IPS-18a (cell line): ENCODE results near the gene HCRT.

Experiments
- H3K27ac ChIP-seq: one replicate; pipeline ENCODE4 v1.5.1; 2013; ENCODE audit warnings: low read length
- H3K27me3 ChIP-seq: one replicate; pipeline ENCODE4 v1.6.1; 2013; ENCODE audit warnings: mild to moderate bottlenecking, low read length; ENCODE audit not compliant: control insufficient read depth, insufficient read depth
- H3K36me3 ChIP-seq: one replicate; pipeline ENCODE4 v1.6.1; 2013; ENCODE audit warnings: low read depth, low read length; ENCODE audit not compliant: control insufficient read depth
- H3K4me1 ChIP-seq: one replicate; pipeline ENCODE4 v1.6.1; 2013; ENCODE audit warnings: low read depth, low read length; ENCODE audit not compliant: control insufficient read depth
- H3K4me3 ChIP-seq: one replicate; pipeline ENCODE4 v1.5.1; 2013; ENCODE audit warnings: low read length
- H3K9ac ChIP-seq: one replicate; pipeline ENCODE4 v1.6.1; 2013; ENCODE audit warnings: mild to moderate bottlenecking, low read length, moderate library complexity
- H3K9me3 ChIP-seq: one replicate; pipeline ENCODE4 v1.6.1; 2013; ENCODE audit warnings: low read depth, low read length; ENCODE audit not compliant: control insufficient read depth

Gene HCRT

DNA sequence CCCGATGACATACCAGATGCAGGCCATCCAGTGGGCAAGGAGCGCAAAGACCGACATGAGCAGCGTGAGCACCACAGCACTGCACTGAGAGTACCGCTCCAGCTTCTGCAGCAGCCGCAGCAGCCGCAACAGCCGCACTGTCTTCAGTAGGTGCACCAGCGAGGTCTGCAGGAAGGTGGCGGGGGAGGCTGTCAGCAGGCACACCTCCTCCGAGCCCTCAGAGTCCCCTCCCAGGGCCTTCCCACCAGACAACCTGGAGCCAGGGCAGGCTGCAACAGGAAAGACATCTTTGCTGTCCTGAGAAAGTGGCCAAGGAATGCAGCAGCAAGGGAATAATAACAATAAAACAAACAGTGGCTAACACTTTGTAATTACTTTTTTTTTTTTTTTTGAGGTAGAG, 13.4 kb downstream of the HCRT start:
- no peaks in the 10 kb centered on the region for H3K4me1 ChIP-seq

DNA sequence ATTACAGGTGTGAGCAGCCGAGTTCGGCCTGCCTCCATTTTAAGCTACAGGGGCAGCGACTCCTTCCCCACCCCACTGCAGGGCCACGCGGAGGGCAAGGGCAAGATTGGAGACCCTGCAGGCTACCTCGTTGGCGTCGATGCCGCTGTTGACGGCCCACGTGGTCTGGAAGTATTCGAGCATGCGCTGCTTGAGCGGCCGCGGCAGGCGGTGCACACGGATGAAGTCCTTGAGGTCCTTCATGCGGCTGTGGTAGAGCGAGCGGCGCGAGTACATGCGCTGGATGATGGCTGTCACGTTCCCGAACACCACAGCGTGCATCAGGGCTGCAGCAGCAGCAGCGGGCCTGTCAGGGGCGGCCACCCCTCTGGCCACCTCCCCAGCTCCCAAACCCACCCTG, 15.9 kb downstream of the HCRT start:
- Histone ChIP-seq H3K4me3 (no peak overlapping the region), H3K4me1 (no peaks in the 10 kb centered on the region), H3K36me3 (no peaks in the 10 kb centered on the region), H3K9me3 (no peaks in the 10 kb centered on the region), H3K27me3 (no peaks in the 10 kb centered on the region), H3K27ac (no peak overlapping the region), H3K9ac (no peak overlapping the region)

More for the DNA sequence above, 13.4 kb downstream of the HCRT start:
- H3K27me3 ChIP-seq, result no peaks in the 10 kb centered on the region
- no peak overlapping the region for H3K4me3 ChIP-seq
- no peak overlapping the region for H3K27ac ChIP-seq
- H3K9ac ChIP-seq, result no peak overlapping the region
- H3K9me3 ChIP-seq, result no peaks in the 10 kb centered on the region
- no peaks in the 10 kb centered on the region for H3K36me3 ChIP-seq

- H3K36me3 ChIP-seq, result no peaks in the 10 kb centered on the region
- H3K27ac ChIP-seq, result no peak overlapping the region
- no peaks in the 10 kb centered on the region for H3K4me1 ChIP-seq
These were observed 17.4 kb downstream of the HCRT start for GRCh38 chr17:42167807-42168206.

DNA sequence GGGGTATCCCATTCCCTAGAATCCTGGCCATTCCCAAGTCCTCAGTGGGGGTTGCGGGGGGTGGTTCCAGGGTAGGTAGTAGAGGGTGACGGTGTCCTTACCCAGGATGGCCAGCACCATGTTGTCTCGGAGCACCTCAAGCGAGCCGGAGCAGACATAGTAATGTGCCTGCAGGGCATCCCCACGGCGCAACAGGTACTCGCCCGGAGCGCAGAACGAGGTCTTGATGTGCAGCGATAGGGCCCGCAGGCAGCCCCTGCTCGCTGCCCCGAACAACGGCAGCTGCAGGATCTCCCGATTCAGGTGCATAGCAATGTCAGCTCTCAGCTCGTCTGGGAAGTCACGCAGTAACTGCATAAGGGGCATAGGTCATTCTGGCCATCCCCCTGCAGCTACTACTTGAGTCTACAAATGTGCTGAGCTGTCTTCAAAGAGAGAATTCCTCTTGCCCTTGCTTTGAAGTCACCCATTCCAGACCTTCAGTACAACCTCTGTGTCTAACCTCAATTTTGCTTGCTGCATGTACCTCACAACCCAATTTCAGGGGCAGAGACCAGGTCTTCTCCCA, 19.0 kb downstream of the HCRT start:
- H3K4me1 ChIP-seq, result no peaks in the 10 kb centered on the region

More at GRCh38 chr17:42167807-42168206, 17.4 kb downstream of the HCRT start:
- H3K27me3 ChIP-seq, result no peaks in the 10 kb centered on the region
- H3K9ac ChIP-seq, result no peak overlapping the region
- no peaks in the 10 kb centered on the region for H3K9me3 ChIP-seq
- H3K4me3 ChIP-seq, result no peak overlapping the region

GRCh38 chr17:42165751-42166150, 19.5 kb downstream of the HCRT start:
- H3K27me3 ChIP-seq, result no peaks in the 10 kb centered on the region
- H3K27ac ChIP-seq, result no peak overlapping the region
- no peaks in the 10 kb centered on the region for H3K36me3 ChIP-seq
- no peak overlapping the region for H3K4me3 ChIP-seq
- H3K9me3 ChIP-seq, result no peaks in the 10 kb centered on the region
- H3K9ac ChIP-seq, result no peak overlapping the region
- no peaks in the 10 kb centered on the region for H3K4me1 ChIP-seq

More for the DNA sequence above, 19.0 kb downstream of the HCRT start:
- H3K9me3 ChIP-seq, result no peaks in the 10 kb centered on the region
- H3K36me3 ChIP-seq, result no peaks in the 10 kb centered on the region
- H3K9ac ChIP-seq, result no peak overlapping the region
- no peak overlapping the region for H3K27ac ChIP-seq
- no peaks in the 10 kb centered on the region for H3K27me3 ChIP-seq
- no peak overlapping the region for H3K4me3 ChIP-seq

DNA sequence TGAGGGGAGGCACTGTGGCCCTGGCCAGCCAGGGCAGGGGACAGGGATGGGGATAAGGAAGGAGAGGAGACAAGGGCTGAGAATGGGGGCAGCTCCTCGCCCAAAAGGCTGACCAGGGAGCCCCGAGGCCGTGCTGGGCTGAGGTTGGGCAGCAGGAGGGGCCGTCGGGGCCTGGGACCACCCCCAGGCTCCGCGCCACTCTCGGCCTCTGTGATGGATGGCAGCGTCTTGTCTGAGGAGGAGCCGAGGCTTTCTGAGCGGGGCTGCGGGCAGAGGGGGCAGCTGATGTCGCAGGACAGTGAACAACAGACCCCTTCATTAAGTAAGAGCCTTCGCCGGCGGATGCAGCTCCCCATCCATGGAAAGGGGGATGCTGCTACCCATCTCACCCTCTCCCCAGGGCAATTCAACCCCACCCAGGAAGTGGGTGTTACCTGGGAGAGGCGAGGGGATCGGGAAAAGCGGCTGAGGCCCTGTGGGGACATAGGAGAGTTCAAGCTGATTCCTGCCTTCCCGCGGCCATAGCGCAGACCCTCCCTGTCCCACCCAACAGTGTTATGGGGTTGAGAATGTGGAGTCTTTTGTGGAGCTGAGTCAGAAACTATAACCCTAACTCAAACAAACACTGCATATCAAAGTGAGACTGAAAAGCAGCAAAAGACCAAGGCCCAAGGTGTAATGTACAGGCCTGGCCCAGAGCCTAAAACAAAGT, 21.4 kb downstream of the HCRT start:
- Histone ChIP-seq H3K27ac (no peak overlapping the region), H3K4me3 (no peak overlapping the region), H3K9ac (no peak overlapping the region), H3K4me1 (no peaks in the 10 kb centered on the region), H3K27me3 (no peaks in the 10 kb centered on the region), H3K36me3 (no peaks in the 10 kb centered on the region), H3K9me3 (no peaks in the 10 kb centered on the region)

- no peak overlapping the region for H3K4me3 ChIP-seq
- no peak overlapping the region for H3K9ac ChIP-seq
These were observed 22.1 kb downstream of the HCRT start for GRCh38 chr17:42163113-42163512.

DNA sequence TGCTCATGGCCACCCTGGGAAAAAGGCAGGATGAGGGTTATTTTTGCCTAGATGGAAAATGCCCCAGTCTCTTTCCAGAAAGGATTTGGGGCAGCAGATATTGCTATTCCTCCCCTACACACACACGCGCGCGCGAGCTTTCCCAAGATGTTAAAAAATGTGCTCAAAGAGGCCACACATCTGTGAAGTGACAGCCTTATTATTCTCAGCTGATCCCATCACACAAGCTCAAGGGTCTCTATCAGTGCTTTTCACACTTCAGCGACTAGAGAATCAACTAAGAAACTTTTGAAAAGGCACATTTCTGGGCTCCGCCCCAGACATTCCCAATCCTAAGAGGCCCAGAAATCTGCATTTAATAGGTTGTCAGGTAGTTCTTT, 24.7 kb downstream of the HCRT start:
- Histone ChIP-seq H3K27me3 (no peaks in the 10 kb centered on the region), H3K9me3 (no peaks in the 10 kb centered on the region), H3K4me3 (no peak overlapping the region), H3K36me3 (no peaks in the 10 kb centered on the region), H3K27ac (no peak overlapping the region), H3K4me1 (peaks cover 3% of the 10 kb centered on the region), H3K9ac (no peak overlapping the region)

More at GRCh38 chr17:42163113-42163512, 22.1 kb downstream of the HCRT start:
- Histone ChIP-seq H3K27me3 (no peaks in the 10 kb centered on the region), H3K9me3 (no peaks in the 10 kb centered on the region), H3K36me3 (no peaks in the 10 kb centered on the region), H3K27ac (no peak overlapping the region), H3K4me1 (no peaks in the 10 kb centered on the region)

DNA sequence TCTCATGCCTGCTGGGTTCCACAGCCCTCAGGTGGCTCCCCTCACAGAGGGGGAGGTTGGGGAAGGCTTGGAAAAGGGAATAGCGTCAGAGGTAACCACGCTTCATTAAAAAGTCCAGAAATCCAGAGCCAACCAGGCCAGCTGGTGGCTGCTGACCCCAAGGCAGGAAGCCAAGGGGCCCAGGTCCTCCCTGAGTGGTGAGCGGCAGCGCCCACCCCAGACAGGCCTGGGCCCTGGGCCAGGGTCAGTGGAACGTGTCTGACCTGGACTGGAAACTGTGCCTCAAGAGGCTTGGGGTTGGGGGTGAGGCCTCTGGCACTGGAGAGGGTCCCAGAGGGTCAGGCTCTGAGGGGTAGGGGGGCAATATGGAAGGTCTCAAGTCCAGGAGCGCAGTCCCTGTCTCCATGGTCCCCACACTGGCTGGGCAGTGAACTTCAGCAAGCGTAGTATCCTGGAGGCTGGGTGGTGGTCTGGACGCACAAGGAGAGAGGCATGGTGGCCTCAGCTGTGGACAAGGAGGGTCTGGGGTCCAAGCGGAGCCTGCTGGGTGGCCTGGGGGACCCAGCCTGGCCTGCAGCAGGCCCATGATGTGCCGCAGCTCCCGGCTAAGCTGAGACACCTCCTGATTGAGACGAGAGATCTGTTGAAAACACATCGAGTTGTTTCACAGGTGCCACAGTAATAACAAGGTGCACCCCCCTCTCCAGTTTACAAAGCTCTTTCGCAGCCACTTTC, 25.3 kb downstream of the HCRT start:
- no peak overlapping the region for H3K9ac ChIP-seq
- H3K9me3 ChIP-seq, result no peaks in the 10 kb centered on the region
- H3K36me3 ChIP-seq, result no peaks in the 10 kb centered on the region
- no peaks in the 10 kb centered on the region for H3K27me3 ChIP-seq
- H3K4me3 ChIP-seq, result no peak overlapping the region
- H3K4me1 ChIP-seq, result peaks cover 3% of the 10 kb centered on the region
- H3K27ac ChIP-seq, result no peak overlapping the region

DNA sequence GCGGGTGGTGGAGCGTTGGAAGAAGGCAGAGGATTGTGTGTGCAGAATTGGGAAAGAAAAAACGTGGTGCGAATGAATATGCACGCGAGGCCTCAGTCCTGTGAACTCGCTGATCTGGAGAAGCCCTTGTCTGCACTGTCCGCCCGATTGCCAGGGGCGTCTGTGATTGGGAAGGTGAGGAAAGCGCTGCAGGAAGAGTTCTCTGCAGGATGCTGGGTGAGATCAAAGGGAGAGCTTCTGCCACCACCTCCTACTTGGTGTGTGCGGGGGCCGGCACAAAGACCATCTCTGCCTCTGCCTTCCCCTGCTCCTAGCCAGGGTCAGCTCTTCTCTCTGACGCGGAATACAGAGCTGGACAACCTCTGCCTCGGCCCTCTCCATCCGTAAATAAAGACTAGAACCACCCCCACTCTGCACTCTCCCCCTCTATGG, 29.6 kb downstream of the HCRT start:
- peak overlapping the region; percentile 35 for H3K27ac ChIP-seq
- H3K36me3 ChIP-seq, result no peaks in the 10 kb centered on the region
- no peaks in the 10 kb centered on the region for H3K9me3 ChIP-seq
- no peaks in the 10 kb centered on the region for H3K27me3 ChIP-seq
- H3K9ac ChIP-seq, result peak overlapping the region; percentile 41
- H3K4me1 ChIP-seq, result peaks cover 10% of the 10 kb centered on the region
- H3K4me3 ChIP-seq, result peak overlapping the region; percentile 95

- Histone ChIP-seq H3K4me1 (peaks cover 10% of the 10 kb centered on the region), H3K27ac (peak overlapping the region; percentile 17), H3K4me3 (peak overlapping the region; percentile 95)
These were observed 31.1 kb downstream of the HCRT start for GRCh38 chr17:42153919-42154742.

More at GRCh38 chr17:42153919-42154742, 31.1 kb downstream of the HCRT start:
- H3K36me3 ChIP-seq, result peaks cover under 1% of the 10 kb centered on the region
- H3K9me3 ChIP-seq, result no peaks in the 10 kb centered on the region
- H3K9ac ChIP-seq, result peak overlapping the region; percentile 79
- H3K27me3 ChIP-seq, result no peaks in the 10 kb centered on the region
